Loucy (cell line): Measurements from ENCODE around the gene NUP62.

Source experiments
- EZH2phosphoT487 ChIP-seq: fragments of 200-600 bp; IDR thresholded peaks from 2 replicates; pipeline ENCODE4 v1.6.1; 2018; ENCODE audit warnings: antibody characterized with exemption, mild to moderate bottlenecking, moderate library complexity, borderline replicate concordance
- TF ChIP-seq, protein P1 (sequence below): fragments of 200-600 bp; sonication (generic); conservative IDR thresholded peaks from 2 replicates; pipeline ENCODE4 v1.5.1; 2014; ENCODE audit warnings: mild to moderate bottlenecking, antibody characterized with exemption, low read length

DNA sequence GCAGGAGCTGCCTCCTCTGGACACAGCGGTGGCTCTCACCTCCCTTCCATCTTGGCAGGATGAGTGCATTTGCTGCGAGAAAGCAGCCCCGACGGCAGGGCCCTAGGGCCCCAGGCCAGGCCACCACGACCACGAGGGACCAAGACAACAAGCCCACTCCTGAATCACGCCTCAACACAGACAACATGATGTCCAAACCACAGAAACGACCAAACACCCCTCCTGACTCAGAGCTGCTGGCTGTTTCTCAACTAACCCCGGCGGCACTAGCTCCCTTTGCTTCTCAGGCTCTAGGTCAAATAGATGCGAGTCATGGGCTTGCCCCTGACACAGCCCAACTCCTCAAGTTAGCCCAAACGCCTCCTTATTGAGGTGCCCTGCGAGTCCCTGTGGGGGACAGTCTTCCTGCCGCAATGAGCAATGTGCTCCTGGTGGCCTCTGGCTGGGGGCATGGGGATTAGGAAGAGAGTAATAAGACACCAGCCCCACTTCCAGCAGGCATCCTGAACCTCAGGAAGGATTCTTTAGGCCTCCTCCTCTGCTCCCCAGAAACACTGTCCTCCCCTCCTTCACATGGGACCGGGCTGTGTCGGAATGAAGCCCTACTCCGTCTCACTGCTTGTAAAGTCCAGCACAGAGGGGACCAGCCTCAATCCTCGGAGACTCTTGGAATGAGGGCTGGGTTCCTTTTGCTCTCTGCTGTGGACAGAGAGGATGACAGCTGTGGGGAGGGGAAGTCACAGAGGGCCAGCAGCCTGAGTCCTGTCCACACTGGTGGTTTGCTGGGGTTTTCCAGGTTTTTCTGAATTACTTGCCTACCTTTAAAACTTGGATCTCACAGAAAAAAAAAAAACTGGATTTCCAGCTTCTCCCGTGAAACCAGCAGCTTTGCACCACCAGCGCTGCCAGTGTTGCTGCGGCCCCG lies 7.2 kb downstream of the NUP62 start:
- TF ChIP-seq, protein P1, sequence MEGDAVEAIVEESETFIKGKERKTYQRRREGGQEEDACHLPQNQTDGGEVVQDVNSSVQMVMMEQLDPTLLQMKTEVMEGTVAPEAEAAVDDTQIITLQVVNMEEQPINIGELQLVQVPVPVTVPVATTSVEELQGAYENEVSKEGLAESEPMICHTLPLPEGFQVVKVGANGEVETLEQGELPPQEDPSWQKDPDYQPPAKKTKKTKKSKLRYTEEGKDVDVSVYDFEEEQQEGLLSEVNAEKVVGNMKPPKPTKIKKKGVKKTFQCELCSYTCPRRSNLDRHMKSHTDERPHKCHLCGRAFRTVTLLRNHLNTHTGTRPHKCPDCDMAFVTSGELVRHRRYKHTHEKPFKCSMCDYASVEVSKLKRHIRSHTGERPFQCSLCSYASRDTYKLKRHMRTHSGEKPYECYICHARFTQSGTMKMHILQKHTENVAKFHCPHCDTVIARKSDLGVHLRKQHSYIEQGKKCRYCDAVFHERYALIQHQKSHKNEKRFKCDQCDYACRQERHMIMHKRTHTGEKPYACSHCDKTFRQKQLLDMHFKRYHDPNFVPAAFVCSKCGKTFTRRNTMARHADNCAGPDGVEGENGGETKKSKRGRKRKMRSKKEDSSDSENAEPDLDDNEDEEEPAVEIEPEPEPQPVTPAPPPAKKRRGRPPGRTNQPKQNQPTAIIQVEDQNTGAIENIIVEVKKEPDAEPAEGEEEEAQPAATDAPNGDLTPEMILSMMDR: no peak
- TF ChIP-seq EZH2phosphoT487: no peak
